HS-27A (cell line): ENCODE measurements around the gene ADM2.
"Not testable (repeated sequence)": the region's sequence is repeated elsewhere in the genome, so short reads cannot be mapped to it uniquely, and the experiment has no call there.

Experiments
- DNase-seq: peaks from one replicate; pipeline ENCODE4 v3.0.0-alpha.2; 2012; ENCODE audit warnings: low read depth, missing footprints

ADM2 gene

GRCh38 chr22:50525858-50526107, 44.4 kb downstream of the ADM2 start:
- DNase-seq, result no peak

- no peak for DNase-seq
These were observed 44.9 kb downstream of the ADM2 start for GRCh38 chr22:50526108-50526833.

DNA sequence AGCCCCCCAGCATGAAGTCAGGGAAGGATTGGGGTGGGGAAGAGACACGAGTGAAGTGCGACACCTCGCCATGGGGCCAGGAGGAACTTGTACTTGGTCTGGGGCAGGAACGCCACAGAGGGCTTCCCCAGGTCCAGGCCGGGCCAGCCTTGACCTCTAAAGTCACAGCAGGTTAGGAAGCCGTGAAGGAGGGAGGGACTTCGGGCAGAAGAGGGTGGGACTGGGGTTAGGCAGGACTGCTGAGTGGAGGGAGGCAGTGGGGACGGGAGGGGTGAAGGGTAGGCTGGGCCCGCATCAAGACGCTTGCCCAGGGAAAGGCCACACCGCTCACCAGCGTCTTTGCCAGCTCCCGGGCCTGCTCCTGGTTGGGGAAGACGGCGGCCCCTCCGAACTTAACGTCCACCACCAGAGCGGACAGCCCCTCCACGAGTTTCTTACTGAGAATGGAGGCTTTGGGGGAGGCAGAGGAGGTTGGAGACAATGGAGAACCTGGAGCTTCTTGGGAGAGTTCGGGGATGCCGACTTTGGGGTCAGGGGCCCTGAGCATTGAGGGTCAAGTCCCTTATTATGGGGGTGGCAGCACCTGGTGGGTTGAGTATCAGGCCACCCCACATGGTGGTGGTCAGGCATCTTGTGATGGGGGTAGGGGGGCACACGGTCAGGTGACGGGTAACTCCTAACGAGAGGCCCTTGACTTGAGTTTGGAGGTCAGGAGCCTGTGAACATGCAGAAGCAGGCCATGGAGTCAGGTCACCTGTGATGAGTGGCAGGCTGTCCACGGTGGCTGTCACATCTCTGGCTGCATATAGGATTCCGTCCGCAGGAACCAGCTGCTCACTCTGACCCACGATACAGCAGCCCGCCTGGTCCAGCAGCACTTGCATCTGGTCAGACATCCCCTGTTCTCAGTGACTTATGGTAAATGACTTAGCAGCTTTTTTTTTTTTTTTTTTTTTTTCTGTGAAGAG, 45.8 kb downstream of the ADM2 start:
- no peak for DNase-seq

DNA sequence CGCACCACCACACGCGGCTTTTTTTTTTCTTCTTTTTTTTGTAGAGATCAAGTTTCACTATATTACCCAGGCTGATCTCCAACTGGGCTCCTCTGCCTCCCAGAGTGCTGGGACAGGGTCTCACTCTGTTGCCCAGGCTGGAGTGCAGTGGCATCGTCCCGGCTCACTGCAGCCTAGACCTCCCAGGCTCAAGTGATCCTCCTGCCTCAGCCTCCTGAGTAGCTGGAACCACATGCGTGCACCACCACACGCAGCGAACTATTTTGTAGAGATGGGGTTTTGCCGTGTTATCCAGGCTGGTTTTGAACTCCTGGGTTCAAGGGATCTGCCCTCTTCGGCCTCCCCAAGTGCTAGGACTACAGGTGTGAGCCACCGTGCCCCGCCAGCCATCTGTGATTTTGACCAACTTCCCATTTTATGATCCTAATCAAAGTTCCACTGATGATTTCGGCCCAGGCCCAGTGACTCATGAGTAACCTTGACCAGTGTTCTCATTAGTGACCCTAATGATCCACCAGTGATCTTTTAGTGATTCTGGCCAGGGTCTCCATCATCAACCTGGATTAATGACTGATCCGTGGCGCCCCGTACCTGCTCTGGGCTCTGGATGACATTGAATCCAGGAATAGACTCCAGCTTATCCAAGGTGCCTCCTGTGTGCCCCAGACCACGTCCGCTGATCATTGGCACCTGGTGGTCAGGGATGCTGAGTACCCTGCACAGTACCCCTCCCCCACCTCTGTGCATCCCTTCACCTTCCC, 46.8 kb downstream of the ADM2 start:
- no peak for DNase-seq

DNA sequence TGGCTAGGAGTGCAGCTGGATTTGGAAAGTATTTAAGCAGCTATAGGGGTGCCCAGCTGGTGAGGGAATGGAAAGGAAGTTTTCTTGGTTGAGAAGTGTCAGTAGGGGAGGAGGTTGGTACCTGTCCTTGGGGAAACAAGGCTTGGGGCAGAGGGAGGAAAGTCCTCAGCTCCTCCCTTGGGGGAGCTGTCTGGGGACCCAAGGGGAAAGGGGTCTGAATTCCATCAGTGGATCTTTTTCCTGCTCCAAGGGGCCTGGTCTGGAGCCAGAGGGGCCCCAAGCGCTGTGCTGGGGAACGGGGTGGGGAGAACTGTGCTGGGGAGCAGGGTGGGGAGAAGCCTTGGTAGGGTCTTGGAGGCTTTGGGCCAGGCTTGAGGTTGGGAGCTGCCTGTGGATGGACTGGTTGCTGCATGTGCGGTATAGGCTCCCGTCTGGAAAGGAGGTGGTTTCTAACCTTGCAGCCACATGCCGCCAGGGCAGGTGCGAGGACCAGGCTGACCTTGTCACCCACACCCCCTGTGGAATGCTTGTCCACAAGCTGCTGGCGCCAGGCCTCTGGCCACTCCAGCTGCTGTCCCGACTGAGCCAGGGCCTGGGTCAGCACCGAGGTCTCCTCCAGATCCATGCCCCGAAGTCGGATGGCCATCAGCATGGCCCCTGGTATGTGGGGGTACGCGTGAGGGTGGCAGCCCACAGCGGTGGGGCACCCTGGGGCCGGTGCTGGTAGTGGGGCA, 47.5 kb downstream of the ADM2 start:
- DNase-seq, result no peak

DNA sequence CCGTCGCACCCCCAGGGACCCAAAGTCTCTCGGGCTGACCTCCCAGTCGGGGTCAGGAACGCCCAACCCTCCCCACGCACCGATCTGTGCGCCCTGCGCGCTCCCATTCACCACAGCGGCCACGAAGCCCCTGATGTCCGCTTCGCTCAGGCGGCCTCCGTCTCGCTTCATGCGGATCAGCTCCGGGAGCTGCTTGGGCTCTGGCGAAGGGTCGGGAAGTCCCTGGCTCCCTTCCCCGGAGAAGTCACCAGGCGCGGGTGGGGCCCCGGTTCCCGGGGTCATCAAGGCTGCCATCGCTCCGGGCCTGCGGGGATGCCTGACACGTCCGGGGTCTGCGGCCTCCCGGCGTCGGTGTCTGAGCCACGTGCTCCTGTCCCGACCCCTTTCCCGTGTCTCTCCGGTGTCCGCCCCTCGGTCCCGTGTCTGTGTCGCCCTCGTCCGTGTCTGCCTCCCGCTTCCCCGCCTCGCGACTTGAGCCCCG, 48.1 kb downstream of the ADM2 start:
- DNase-seq, result no peak

DNA sequence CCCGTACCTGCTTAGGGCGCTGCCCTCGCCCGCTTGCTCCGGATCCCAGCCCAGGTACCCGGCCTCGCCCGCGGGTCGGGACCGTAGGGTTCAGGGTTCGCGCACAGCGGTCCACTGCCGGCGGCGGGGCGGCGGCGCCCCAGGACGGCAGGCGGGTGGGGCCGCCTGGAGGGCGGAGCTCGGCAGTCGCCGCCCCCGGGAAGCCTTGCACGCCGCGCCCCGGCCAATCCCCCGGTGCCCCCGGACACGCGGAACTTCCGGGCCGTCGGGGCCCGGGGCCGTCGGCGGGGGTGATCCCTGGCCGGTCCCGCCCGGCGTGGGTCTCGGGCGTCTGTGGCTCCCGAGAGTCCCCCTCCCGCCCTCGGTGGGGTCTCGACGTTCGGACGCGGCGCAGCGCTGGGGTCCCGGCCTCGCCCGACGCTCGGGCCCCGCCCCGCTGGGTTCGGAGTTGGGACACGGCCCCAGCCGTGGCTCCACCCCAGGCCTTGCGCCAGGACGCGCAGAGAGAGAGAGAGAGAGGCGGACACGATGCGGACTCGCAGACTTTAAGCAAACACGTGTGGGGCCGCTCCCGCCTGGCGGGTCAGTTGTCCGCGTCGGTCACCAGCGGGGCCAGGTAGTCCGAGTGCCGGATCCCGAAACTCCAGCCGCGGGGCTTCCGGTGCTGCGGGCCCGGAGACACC, 48.7 kb downstream of the ADM2 start, which contains the start of gene TYMP:
TYMP (minus strand) TSS at position 116 of the 683 bp plus-strand sequence. CDS start 303 bp downstream, outside the sequence.
- no peak for DNase-seq

DNA sequence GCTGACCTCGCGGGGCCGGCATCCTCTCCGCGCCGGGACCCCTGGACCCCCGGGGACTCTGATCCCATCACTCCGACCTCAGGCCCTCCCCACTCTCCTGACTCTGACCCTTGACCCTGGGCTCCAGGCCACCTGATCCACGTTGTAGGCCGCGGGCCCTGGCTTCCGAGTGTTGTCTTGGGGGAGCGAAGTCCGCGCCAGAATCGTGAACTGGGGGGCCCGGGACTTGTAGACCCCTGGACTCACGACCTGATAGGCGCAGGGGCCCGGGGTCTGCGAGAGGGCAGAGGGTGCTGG, 49.2 kb downstream of the ADM2 start:
- no peak for DNase-seq

DNA sequence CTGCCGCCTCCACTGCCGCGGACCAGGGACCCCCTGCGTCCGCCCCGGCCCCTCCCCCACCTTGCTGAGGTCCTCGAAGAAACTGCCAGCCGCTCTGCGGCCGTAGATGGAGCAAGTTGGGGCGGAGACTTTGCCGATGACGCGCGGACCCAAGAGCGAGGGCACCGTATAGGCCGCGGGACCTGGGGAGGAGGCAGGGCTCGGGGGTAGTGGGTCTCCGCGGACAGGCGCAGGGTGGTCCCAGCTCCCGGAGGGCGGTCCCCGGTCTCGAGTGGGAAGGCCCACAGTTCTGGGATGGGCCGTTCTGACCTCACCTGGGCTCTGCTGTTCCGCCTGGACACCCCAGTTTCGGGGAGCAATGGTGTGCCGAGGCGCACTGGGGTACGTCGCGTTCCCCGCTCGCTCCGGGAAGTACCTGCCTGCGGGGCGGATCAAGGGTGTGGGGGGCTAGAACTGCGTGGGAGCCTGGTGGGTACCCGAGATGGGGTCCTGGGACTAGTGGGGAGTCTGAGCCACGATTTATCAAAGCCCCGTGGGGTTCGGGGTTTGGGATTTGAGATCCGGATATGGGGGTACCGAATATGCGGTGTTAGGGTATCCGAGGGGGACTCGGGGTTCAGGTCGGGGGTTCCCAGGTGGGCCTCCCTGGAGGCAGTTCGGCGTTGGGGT, 49.7 kb downstream of the ADM2 start:
- no peak for DNase-seq

DNA sequence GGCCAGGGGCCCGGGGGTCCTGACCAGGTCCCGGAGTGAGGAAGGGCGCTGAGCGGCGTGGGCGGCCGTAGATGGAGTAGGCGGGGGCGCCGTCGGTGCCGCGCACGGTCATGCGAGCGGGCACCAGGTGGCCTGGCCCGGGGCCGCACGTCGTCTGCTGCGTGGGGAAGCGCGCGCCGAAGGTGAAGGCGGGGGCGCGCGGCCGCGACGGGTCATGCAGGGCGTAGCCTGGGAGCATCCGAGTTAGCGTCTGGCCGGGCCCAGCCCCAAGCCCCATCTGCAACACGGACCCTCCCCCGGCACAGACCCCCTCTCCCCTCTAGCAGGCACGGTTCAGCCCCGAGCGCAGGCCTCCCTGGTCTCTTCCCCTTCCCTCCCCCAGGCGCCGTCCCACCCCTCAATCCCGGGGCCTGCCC, 50.2 kb downstream of the ADM2 start:
- DNase-seq, result no peak

GRCh38 chr22:50531962-50532674, 50.8 kb downstream of the ADM2 start:
- DNase-seq, result no peak

DNA sequence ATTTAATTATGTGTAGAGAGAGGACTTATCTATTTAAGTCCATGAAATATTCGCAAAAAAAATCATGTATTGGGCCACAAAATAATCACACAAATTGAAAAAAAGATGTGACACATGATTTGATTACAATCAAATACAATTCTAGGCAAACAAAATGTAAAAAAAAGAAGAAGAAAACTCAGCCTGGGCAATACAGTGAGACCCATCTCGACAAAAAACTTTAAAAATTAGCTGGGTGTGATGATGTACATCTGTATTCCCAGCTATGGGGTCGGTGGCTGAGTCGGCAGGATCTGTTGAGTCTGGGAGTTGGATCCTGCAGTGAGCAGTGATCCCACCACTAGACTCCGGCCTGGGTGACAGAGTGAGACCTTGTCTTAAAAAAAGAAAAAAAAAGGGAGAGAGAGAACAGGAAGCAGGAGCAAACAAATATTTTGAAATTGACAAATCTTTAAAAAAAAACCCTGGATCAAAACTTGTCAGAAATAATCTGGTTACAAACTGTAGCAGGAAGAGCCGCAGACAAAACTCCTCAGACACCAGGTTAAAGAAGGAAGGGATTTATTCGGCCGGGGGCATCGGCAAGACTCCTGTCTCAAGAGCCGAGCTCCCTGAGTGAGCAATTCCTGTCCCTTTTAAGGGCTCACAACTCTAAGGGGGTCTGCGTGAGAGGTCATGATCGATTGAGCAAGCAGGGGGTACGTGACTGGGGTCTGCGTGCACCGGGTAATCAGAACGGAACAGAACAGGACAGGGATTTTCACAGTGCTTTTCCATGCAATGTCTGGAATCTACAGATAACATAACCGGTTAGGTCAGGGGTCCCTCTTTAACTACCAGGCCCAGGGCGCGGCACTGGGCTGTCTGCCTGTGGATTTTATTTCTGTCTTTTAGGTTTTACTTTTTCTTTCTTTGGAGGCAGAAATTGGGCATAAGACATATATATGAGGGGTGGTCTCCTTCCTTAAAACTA, 51.8 kb downstream of the ADM2 start:
- no peak for DNase-seq

DNA sequence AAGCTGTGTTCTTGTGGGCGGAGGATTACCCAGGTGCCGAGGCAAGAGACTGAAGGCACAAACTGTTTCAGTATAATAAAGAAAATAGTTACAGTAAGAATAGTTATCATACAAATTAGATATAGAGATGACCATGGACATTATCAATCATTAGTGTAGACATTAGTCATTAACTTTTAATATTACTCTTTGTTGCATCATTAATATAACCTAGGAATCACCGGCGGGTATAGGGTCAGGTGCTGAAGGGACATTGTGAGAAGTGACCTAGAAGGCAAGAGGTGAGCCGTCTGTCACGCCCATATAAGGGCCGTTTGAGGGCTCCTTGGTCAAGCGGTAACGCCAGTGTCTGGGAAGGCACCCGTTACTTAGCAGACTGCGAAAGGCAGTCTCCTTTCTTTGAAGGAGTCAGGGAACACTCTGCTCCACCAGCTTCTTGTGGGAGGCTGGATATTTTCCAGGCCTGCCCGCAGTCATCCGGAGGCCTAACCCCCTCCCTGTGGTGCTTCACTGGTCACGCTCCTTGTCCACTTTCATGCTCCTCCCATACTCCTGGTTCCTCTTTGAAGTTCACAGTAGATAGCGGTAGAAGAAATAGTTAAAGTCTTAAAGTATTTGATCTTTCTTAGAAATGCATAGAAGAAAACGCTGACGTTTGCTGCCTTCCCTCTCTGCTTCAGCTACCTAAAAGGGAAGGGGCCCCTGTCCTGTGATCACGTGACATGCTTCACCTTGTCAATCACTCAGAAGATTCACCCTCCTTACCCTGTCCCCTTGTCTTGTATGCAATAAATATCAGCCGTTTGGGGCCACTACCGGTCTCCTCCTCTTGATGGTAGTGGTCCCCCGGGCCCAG, 52.7 kb downstream of the ADM2 start:
- not testable (repeated sequence) for DNase-seq

DNA sequence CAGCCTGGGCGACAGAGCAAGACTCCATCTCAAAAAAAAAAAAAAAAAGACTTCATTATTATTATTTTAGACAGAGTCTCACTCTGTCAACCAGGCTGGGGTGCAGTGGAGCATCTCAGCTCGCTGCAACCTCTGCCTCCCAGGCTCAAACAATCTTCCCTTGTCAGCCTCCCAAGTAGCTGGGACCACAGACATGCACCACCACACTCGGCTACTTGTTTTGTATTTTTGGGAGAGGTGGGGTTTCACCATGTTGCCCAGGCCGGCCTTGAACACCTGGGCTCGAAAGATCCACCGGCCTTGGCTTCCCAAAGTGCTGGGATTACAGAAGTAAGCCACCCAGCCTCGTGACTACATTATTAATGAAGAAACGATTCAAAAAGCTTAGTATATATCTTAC, 53.8 kb downstream of the ADM2 start:
- DNase-seq, result no peak
